Colonic mucosa (tissue), 4 donors: ENCODE data around the gene ZNF561. TPM values are rescaled to one million over a fixed set of nuclear protein-coding genes. Genes with fewer than 3 reads are reported as not detected.

Experiments used
- DNase-seq: peaks from one replicate; pipeline ENCODE4 v3.0.0-alpha.2; 2020
- H3K27ac ChIP-seq: fragments of 200-600 bp; one replicate; pipeline ENCODE4 v1.8.0; 2021
- H3K27me3 ChIP-seq: fragments of 200-600 bp; one replicate; pipeline ENCODE4 v1.8.0; 2021
- H3K36me3 ChIP-seq: fragments of 200-600 bp; one replicate; pipeline ENCODE4 v1.8.0; 2021
- H3K4me1 ChIP-seq: fragments of 200-600 bp; one replicate; pipeline ENCODE4 v1.8.0; 2021; ENCODE audit warnings: mild to moderate bottlenecking
- H3K4me3 ChIP-seq: fragments of 200-600 bp; one replicate; pipeline ENCODE4 v1.8.0; 2021
- H3K9ac ChIP-seq, 2 donors: one replicate each; pipeline ENCODE4 v1.7.0; 2013; ENCODE audit warnings: control low read depth in 2 of 2, low read depth in 2 of 2, low read length in 2 of 2
- H3K9me3 ChIP-seq: fragments of 200-600 bp; one replicate; pipeline ENCODE4 v1.8.0; 2021
- CTCF ChIP-seq: fragments of 200-600 bp; IDR thresholded peaks from one replicate; pipeline ENCODE4 v1.8.0; 2022; ENCODE audit warnings: antibody characterized with exemption, mild to moderate bottlenecking
- intact Hi-C: fragments of 100-400 bp; cut with DNase I; formaldehyde crosslinking; loops from one replicate; pipeline ENCODE4 v1.14.1; 2022
- total RNA-seq, 2 donors: library from RNA; stranded (reverse); fragmentation: NEBNext Ultra II Directional in 1 of 2; extraction: Animal tissue kit (Norgen Biotek cat#: 25700) in 1 of 2; gene quantifications; one replicate each; pipeline ENCODE4 v1.2.1, GENCODE V29; 2021
- donor health status: healthy.
- donor health status: DM: no; HTN: no; CAD: no.
- donor health status: DM: no; HTN: no; CAD: no.

The ZNF561 gene
- total RNA-seq, 2 donors from 2014 or later, result 29.7 to 32.2 TPM

- intact Hi-C loops, result no loop called here
- no peak overlapping the region for H3K9ac ChIP-seq
- DNase-seq, result no peak
- no peaks in the 10 kb centered on the region for H3K4me1 ChIP-seq
- no peaks in the 10 kb centered on the region for H3K9me3 ChIP-seq
- H3K27ac ChIP-seq, result no peak overlapping the region
- H3K36me3 ChIP-seq, result peaks cover 8% of the 10 kb centered on the region
- TF ChIP-seq CTCF, result no peak
- no peak overlapping the region for H3K4me3 ChIP-seq
- no peaks in the 10 kb centered on the region for H3K27me3 ChIP-seq
Observed at GRCh38 chr19:9650345-9650744, 29.3 kb upstream of the ZNF561 start.

- Histone ChIP-seq H3K4me1 (no peaks in the 10 kb centered on the region), H3K36me3 (no peaks in the 10 kb centered on the region), H3K27me3 (no peaks in the 10 kb centered on the region), H3K9me3 (no peaks in the 10 kb centered on the region), H3K9ac (no peak overlapping the region), H3K4me3 (no peak overlapping the region), H3K27ac (no peak overlapping the region)
- no peak for TF ChIP-seq CTCF
- DNase-seq, result no peak
- intact Hi-C loops, result no loop called here
Observed at GRCh38 chr19:9645472-9645871, 24.4 kb upstream of the ZNF561 start.

- no peak for TF ChIP-seq CTCF
- H3K9me3 ChIP-seq, result no peaks in the 10 kb centered on the region
- H3K27me3 ChIP-seq, result no peaks in the 10 kb centered on the region
- no peak for DNase-seq
- no peaks in the 10 kb centered on the region for H3K36me3 ChIP-seq
- H3K4me1 ChIP-seq, result no peaks in the 10 kb centered on the region
- H3K4me3 ChIP-seq, result no peak overlapping the region
- H3K9ac ChIP-seq, result no peak overlapping the region
- intact Hi-C loops, result no loop called here
- no peak overlapping the region for H3K27ac ChIP-seq
Observed at GRCh38 chr19:9644472-9644871, 23.4 kb upstream of the ZNF561 start.

- Histone ChIP-seq H3K36me3 (no peaks in the 10 kb centered on the region), H3K27ac (no peak overlapping the region), H3K27me3 (no peaks in the 10 kb centered on the region), H3K4me1 (no peaks in the 10 kb centered on the region), H3K4me3 (no peak overlapping the region), H3K9me3 (no peaks in the 10 kb centered on the region), H3K9ac (no peak overlapping the region)
- DNase-seq, result no peak
- intact Hi-C loops, result no loop called here
- no peak for TF ChIP-seq CTCF
Observed at GRCh38 chr19:9641810-9642209, 20.8 kb upstream of the ZNF561 start.

GRCh38 chr19:9640956-9641355 is 19.9 kb upstream of the ZNF561 start:
- no peak overlapping the region for H3K27ac ChIP-seq
- intact Hi-C loops, result no loop called here
- no peak for DNase-seq
- no peak overlapping the region for H3K9ac ChIP-seq
- no peaks in the 10 kb centered on the region for H3K36me3 ChIP-seq
- H3K27me3 ChIP-seq, result no peaks in the 10 kb centered on the region
- H3K9me3 ChIP-seq, result no peaks in the 10 kb centered on the region
- no peak overlapping the region for H3K4me3 ChIP-seq
- TF ChIP-seq CTCF, result no peak
- H3K4me1 ChIP-seq, result no peaks in the 10 kb centered on the region

- intact Hi-C loops, result no loop called here
- no peak overlapping the region for H3K9ac ChIP-seq
- DNase-seq, result no peak
- no peaks in the 10 kb centered on the region for H3K27me3 ChIP-seq
- no peaks in the 10 kb centered on the region for H3K9me3 ChIP-seq
- H3K4me1 ChIP-seq, result no peaks in the 10 kb centered on the region
- H3K4me3 ChIP-seq, result no peak overlapping the region
- no peak overlapping the region for H3K27ac ChIP-seq
- no peak for TF ChIP-seq CTCF
- no peaks in the 10 kb centered on the region for H3K36me3 ChIP-seq
Observed at GRCh38 chr19:9636018-9636417, 15.0 kb upstream of the ZNF561 start.
